Activated T-cell treated with anti-CD3 and anti-CD28 coated beads for 1 hour (primary cell): Measurements from ENCODE around the gene DUS1L.
A peak's percentile ranks its signal among the peaks of the same experiment; 100 is the strongest.

Experiments
- DNase-seq: peaks from one replicate; pipeline ENCODE4 v3.0.0-alpha.2; 2020; ENCODE audit warnings: low read depth

DUS1L gene

DNA sequence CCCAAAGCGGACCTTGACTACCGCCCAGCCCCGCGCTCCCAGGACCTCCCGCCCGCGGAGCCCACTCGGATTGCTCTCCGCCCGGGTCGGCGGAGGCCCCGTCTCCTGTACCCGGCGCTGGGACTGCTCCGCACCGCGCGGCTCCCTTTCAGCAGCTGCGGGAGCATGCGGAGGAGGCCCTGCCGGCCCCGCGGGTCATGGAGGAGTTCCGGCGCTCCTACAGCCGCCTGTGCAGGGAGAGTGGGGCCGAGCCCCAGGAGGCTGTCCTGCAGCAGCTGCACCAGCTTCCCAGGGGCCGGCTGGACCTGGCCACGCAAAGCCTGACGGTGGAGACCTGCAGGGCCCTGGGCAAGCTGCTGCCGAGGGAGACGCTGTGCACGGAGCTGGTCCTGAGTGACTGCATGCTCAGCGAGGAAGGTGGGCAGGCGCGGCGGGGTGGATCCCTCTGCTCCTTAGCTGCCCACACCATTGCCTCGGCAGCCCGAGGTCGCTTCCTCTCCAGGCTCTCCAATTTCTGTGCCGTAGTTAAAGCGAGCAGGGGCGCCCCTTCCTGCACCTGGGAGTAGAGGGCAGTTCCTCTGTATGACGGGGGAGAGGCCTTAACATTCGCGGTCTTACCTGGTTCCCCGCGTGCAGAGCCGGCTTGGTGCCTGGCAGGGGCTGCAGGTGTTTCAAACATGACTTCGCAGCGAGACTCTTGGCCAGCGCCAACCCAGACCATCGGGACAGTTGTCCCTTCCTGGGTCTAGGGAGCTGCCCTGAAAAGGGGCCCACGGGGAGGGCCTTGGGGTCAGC is 42.0 kb downstream of the DUS1L start:
- DNase-seq, result no peak

DNA sequence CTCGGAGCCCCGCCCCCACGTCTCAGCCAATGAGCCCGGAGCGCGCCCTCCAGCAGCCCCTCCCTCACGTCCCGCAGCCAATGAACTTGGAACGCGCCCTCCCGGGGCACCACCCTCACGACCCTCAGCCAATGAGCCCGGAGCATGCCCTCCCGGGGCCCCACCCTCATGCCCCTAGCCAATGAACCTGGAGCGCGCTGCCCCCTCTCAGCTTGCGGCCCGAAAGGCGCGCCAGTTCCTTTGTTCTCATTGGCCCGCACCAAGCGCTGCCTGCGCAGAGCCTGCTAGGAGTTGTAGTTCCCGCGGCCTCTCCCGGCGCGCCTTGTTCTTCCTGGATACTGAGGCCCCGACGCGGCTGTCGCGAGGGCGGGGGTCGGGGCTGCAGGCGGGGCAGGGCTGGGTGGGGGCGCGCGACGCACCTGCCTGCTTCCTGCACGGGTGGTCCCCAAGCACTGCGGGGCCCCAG is 42.6 kb downstream of the DUS1L start, which contains the start of gene LRRC45:
Gene LRRC45, plus strand, starts transcription at position 325 of the 466 bp plus-strand sequence. CDS start 339 bp downstream, outside the sequence.
- peak; percentile 99 for DNase-seq

GRCh38 chr17:82022310-82022980 is 43.2 kb downstream of the DUS1L start, which contains the start of gene CENPX:
CENPX (minus strand) TSS chr17:82022878; CDS start chr17:82022861, 17 bp downstream.
- no peak for DNase-seq

DNA sequence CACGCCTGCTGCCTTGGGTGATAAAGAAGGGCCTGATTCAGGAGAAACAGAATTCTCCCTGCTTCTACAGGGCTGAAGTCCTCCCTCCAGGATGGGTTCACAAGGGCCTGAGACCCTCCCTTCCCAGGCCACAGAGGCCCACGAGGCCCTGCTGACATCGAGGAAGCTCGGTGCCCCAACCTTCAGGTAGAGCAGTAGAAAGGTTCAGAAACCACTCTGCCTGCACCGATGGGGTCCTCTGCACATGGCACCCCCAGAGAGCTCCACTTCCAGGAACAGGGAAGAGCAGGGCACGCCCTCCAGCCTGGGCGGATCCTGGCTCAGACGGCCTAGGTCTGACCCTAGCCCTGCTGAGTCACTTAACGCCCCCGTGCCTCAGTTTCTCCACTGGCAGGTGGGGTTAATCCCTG is 43.7 kb downstream of the DUS1L start:
- no peak for DNase-seq

DNA sequence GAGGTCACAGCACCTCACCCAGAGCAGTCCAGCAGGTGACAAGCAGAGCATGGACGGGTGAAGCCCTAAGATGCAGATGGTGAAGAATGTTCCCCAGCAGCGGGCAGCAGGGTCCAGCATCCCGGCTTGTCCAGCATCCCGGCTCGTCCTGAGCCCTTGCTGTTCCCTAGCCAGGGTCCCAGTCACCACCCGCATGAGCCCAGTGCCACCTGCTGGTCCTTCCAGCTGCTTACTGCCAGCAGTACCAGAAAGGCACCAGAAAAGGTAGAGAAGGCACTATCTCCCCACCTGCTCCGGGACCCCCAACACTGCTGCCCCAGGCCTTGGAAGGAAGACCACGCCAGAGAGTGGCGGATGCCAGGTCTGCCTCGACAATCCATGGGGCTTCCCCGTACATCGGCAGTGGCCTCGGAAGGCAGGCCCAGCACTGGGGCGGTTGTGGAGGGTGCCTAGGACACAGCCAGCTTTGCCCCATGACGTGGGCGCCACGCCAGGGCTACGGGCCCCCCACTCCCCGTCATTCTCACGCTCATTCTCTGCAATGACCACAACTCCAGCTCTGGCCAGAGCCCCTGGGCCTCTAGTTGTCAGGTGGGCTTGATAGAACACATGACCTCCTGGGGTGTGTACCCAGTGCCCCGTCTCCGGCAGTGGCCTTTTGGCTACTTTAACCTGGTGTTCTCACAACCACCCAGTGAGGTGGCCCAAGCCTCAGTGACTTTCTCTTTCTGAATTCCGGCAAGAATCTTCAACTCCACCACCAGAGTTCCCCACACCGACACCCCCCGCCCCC is 44.3 kb downstream of the DUS1L start:
- peak; percentile 38 for DNase-seq

DNA sequence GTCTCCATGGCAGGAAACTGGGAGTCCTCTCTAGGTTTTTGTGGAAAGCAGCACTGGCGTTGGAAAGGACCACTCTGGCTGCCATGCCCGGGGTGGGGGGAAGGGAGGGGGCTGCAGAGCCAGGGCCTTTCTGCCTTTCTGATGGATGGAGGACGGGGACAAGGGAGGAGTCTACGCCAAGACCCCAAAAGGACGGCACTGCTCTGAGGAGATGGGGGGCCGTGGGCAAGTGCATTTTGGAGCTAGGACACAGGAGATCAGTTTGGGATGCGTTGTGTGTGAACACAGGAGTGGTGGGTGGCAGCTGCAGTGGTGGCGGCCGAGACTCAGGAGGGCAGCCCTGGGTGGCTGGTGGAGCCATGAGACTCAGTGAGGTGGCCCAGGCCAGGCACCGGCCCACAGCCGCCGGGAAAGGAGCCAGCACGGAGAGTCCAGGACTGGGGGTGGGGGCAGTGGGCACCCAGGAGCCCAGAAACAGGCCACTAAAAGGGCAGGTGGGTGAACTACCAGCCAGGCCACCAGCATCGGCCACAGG is 45.0 kb downstream of the DUS1L start:
- DNase-seq, result no peak

DNA sequence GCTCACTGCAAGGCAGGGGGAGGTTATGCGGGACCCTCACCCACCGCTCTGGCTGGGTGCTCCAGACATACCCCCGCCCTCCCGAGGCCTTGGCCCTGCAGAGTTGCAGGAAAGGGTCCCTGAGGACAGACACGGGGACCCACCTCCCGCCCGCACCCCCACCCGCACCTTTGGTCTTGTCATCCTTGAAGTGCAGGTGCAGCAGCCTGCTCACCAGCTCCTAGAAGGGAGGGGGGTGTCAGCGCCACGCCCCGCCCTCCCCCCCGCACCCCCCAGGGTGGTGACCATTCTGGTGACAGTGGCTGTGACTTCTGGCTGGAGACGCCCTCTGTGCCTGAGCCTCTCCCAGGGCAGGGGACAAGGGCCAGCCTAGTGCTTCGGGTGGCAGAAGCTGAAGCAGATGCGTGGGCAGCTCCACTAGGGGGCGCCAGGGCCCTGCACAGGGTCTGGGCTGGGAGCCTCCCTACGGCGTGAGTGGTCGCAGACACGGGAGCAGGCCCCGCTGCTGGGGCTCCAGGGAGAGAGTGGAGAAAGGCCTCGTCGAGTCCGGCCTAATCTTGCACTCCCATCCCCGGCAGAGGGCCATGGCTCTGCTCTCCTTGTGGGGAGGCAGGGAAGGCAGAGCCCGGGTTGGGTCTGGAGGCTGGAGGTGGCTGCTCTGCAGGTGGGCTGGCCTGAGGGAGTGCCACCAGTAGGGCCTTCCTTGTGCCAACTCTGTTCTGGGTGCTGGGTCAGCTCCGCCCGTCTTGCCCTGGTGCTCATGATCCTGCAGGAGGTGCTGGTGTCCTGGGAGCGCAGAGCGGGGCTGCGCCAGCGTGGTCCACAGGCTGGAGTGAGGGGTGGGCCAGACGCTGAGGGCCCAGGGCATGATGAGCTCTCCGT is 45.7 kb downstream of the DUS1L start:
- peak; percentile 53 for DNase-seq

DNA sequence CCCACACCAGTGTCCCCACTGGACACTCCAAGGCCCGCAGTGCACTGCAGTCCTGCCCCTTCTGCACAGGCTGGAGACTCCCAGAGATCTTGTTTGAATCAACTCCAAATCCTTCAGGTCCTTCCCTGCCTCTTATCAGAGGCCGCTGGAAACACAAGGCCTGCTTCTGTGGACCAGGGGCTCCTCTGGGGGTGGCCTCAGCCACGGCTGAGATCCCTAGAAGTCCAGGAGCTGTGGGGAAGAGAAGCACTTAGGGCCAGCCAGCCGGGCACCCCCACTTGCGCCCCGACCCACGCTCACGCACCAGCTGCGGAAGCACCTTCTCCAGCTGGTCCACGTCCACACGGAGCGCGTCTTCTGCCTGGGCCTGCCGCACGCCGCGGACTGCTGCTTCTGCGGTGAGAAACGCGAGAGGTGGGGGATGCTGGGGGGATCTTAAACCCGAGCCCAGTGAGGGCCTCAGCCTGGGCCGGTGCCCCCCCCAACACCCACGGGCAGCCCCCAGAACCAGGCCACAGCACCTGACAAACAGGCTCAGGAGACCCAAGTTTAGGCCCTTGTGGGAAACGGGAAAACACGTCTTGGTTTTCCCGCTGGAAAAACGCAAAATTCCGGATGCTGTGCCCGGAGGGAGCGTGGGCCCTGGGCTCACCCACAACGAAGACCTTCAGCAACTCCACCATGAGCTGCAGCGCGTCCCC is 46.5 kb downstream of the DUS1L start:
- no peak for DNase-seq

DNA sequence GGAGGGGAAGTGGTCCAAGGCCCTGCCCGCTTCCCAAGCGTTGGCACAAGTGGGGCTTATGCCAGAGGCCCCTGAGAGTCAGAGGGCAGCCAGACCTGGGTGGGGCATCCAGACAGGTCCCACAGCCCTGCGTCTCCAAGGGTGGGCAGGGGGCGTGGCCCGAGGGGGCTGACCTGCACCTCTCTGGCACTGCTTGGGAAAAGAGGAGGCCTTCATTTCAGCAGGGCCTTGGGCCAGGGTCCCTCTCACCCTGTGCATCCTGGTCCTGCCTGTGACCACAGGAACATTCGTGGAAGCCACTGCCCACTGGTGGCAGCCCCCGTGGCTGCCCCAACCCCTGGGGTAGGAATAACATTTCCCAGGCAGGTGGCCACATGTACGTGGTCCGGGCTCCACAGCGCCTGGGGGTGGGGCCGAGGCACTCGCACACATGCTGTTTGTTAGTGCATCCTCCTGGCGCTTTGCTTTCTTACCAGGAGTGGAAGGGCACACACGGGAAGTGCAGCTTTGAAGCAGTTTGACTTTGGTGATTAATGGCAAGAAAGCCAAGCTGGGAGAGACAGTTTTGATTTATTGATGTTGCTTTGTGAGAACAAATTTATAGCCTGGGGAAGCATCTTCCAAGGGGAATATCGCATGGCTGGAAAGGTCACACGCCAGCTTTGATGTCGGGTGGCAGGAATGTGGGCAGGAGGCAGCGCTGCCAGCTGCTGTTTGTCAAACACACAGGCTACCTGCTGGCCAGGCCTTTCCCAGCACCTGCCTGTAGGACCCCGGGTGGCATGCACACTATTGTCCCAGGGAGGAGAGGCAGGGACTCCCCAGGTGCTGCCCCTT is 47.2 kb downstream of the DUS1L start:
- no peak for DNase-seq

DNA sequence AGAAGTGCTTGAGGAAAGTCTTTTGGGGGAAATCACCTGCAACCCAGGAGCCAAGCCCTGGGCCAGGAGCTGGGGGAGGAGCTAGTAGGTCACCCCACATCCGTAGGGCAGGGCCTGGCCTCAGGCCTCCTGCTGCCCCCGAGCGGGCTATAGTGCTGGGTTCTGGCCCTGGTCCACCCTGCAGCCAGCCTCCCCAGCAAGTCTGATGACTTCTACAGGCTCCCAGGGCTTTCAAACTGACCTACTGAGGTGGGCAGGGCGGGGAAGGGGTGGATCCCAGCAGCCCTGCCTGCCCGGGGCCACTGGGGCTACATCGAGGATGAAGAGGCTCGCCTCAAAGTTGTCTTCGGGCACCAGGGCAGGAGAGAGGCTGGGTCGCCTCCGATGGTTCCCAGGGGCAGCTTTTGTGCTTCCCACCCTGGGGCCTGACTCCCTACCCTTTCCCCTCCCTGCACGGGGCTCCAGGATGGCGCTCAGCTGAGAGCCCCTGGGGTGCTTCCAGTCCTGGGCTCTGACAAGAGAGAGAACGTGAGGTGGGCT is 47.9 kb downstream of the DUS1L start:
- DNase-seq, result no peak

DNA sequence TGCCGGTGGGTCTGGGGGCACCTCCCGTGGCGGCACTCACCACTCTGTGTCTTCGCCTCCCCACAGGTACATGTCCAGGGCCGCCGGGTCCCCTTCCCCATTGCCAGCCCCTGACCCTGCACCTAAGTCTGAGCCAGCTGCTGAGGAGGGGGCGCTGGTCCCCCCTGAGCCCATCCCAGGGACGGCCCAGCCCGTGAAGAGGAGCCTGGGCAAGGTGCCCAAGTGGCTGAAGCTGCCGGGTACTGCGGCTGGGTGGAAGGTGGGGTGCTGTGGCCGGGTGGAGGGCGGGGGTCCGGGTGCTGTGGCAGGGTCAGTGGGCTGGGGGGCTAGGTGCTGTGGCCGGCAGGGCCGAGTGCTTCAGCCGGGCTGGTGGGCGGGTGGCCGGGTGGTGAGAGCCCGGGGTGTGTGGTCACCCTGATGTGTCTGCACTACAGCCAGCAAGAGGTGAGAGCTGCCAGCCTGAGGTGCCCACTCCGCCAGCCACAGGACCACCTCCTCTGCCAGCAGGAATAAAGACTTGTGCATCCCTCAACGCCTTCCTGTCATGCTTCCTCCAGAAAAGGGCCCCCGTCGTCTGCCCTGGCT is 48.6 kb downstream of the DUS1L start:
- no peak for DNase-seq

DNA sequence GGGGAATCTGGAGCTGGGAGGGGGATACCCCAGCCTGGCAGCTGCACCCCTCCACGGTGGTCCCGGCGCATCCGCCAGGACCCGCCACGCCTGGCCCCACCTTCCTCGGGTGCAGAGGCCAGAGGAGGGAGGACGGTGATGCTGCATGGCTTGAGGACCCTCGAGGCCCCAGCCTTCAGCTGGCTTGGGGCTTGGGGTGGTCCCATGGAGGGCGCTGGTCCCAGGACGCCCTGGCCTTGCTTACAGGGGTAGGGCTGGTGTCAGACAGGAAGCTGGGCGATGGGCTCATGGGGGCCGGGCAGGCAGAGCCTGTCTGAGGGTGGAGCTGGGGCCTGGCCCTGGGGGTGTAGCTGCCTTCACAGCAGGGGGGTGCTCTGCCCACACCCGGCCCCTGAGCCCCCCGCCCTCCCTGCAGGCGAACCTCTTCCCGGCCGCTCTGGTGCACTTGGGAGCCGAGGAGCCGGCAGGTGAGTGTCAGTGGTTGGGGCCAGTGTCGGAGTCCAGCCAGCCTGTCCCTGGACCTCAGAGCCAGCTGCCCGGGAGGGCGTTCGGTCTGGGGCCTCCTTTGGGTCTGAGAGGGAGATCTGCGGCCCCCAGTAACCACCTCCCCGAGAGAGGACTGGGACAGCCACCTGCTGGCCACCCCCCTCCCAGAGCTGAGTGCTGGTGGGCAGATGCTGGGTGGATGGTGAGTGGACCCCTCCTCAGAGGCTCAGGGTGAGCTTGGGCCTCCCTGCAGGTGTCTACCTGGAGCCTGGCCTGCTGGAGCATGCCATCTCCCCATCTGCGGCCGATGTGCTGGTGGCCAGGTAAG is 49.3 kb downstream of the DUS1L start:
- DNase-seq, result no peak

DNA sequence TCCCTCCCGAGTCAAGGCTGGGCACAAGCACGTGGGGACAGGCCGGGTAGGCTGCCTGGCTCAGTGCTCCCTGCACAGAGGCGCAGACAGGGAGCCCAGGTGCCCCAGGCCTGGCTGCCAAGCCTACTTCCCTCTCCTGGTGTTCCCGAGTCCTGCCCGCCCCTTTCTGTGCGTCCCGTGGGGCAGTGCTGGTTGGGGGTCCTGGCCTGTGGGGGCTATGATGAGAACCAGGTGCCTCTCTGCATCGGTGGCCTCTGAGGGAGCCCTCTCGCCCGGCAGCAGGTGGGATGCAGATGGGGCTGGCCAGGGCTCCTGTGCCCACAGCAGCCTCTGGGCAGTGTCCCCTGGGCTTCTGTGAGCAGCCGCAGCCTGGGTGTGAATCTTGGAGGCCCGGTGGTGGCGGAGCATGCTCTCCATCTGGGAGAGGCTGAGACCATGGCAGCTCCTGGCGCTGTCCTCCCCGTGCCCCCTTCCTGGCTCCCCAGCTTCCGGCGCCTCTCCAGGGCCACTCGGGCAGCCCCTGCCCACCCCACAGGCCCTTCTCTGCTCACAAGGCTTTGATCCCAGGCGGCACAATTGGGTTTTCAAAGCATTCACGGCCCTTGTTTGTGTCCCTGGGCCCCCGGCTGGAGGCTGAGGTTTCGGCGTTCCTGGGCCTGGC is 50.2 kb downstream of the DUS1L start:
- DNase-seq, result no peak

DNA sequence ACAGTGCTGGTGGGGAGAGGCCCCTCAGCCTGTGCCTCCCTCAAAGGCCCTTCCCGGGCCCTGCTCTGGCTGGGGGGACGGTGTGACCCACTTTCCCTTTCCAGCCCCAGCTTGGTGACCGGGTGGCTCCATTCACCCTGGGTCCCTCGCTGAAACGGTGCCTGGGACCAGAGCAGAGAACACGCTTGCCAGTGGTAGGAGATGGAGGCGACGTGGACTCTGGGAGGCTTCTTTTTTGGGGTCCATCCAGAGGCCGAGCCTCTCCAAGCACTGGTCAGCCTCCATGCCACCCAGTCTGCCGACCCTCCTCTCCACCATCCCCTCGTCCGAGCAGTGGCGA is 50.7 kb downstream of the DUS1L start:
- DNase-seq, result no peak

- DNase-seq, result no peak
Measured at GRCh38 chr17:82014432-82014831, 51.2 kb downstream of the DUS1L start.

DNA sequence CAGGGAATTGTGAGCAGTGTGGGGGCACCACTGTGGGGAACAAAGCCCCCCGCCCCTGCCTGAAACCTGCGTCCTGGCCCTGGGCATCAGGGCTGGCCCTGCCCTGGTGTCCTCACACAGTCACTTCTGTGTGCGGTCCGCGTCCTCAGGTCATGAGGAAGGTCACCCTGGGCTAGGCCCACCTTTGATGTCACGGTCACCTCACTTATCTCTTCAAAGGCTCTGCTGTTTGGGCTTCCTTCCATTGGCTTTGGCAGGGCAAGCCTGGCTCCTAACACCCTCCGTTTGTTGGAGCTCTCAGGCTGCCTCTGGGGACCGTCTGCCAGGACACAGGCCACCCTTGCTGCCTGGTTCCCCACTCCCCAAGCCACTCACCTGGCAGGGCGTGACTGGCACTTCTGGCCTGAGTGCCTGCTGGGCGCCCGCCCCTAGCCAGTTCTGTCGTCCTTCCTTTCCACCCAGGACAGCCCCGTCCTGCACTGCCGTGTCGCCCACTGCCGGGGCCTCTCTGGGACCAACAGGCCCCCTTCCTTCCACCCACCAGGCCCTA is 51.8 kb downstream of the DUS1L start:
- no peak for DNase-seq

DNA sequence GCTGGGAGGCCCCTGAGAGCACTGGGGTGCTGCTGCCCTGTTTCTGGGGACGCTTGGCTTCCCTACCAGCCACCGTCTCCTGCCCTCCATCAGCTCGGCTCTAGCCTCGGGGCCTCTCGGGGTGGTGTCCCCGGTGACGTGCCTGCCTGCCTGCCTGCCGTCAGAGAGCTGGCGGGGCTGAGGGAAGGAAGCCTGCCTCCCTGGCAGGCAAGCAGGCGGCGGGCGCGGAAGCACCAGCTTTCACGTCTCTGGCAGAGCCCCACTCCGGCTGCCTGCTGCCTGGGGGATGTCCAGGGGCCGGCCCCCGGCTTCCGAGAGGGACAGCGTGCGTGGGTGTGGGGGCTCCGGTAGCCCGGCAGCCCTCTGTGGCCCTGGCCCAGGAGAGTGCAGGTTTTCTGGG is 52.3 kb downstream of the DUS1L start:
- no peak for DNase-seq
